ENCODE data around the gene SEC61B. TPM values are rescaled to one million over a fixed set of nuclear protein-coding genes. Genes with fewer than 3 reads are reported as not detected.

SEC61B gene
- total and polyA plus RNA-seq, 10 of the 15 experiments (the other 5 are each of a cell fraction or from before 2014, with no cell fraction given) = 108 to 747 (median 301) TPM

GRCh38 chr9:99180199-99180598 lies 41.9 kb upstream of the SEC61B start (continued):
- no peak for TF ChIP-seq ZBTB40 (IDR thresholded peaks at IDR 0.05; ENCODE audit: borderline replicate concordance)
- no peak for TF ChIP-seq MXI1 (IDR thresholded peaks at IDR 0.05; ENCODE audit: low read depth, low read length)
- no peak for TF ChIP-seq SMAD1 (IDR thresholded peaks at IDR 0.05; ENCODE audit: low read depth, partially characterized antibody)
- TF ChIP-seq SUZ12 (IDR thresholded peaks at IDR 0.05; ENCODE audit: unreplicated experiment) = no peak
- TF ChIP-seq REST (IDR thresholded peaks at IDR 0.05; ENCODE audit: low read depth, low read length) = no peak
- no peak for TF ChIP-seq HDAC6 (IDR thresholded peaks at IDR 0.05; ENCODE audit: unreplicated experiment)
- TF ChIP-seq BACH1 (IDR thresholded peaks at IDR 0.05; ENCODE audit: borderline replicate concordance) = no peak
- no peak for TF ChIP-seq TCF12 (IDR thresholded peaks at IDR 0.05; ENCODE audit: low read depth, low read length)
- 0 out of 2 replicates have a peak, but pooled peaks have one; percentile 35 for TF ChIP-seq CREM (IDR thresholded peaks at IDR 0.05; ENCODE audit: low read depth)
- TF ChIP-seq E2F8 (IDR thresholded peaks at IDR 0.05; ENCODE audit: low read depth, partially characterized antibody) = no peak
- TF ChIP-seq IRF5 (IDR thresholded peaks at IDR 0.05; ENCODE audit: borderline replicate concordance) = no peak
- no peak for TF ChIP-seq CBX5 (IDR thresholded peaks at IDR 0.05; ENCODE audit: low read depth)
- TF ChIP-seq ZBTB33 (IDR thresholded peaks at IDR 0.05) = no peak
- TF ChIP-seq ELK1 (IDR thresholded peaks at IDR 0.05; ENCODE audit: low read depth, low read length) = no peak
- no peak for TF ChIP-seq ZNF217 (IDR thresholded peaks at IDR 0.05)

All from GM12878 (cell line).